A549 (cell line): ENCODE measurements around the gene ZNF793.

Experiments
- BHLHE40 ChIP-seq: IDR thresholded peaks from 2 replicates; pipeline ENCODE4 v1.6.1; 2012; ENCODE audit warnings: low read depth, low read length, inconsistent platforms
- CBX2 ChIP-seq: fragments of 200-600 bp; sonication (generic); IDR thresholded peaks from 2 replicates; pipeline ENCODE4 v1.6.1; 2016; ENCODE audit warnings: low read depth, mild to moderate bottlenecking, borderline replicate concordance
- CEBPB ChIP-seq, 2 experiments: fragments of >200 bp in 1 of 2; sonication (Bioruptor Twin) in 1 of 2; formaldehyde crosslinking in 1 of 2; IDR thresholded peaks; 2 replicates each; pipeline ENCODE4 v1.6.1; 2012 to 2016
- CTCF ChIP-seq: fragments of >200 bp; sonication (Bioruptor Twin); formaldehyde crosslinking; IDR thresholded peaks from 3 replicates; pipeline ENCODE4 v1.5.1; 2016
- HMGXB4 ChIP-seq: fragments of 250-450 bp; sonication (Bioruptor Pico); IDR thresholded peaks from 2 replicates; pipeline ENCODE4 v1.5.0; 2021; ENCODE audit warnings: mild to moderate bottlenecking, moderate library complexity, borderline replicate concordance
- KDM1A ChIP-seq: fragments of 200-600 bp; sonication (generic); IDR thresholded peaks from 2 replicates; pipeline ENCODE4 v1.6.1; 2016; ENCODE audit warnings: low read depth, mild to moderate bottlenecking
- PBX3 ChIP-seq: IDR thresholded peaks from 2 replicates; pipeline ENCODE4 v1.6.1; 2012
- POLR2A ChIP-seq: IDR thresholded peaks from 2 replicates; pipeline ENCODE4 v1.6.1; 2012; ENCODE audit warnings: mild to moderate bottlenecking, low read length
- RAD21 ChIP-seq, 2 experiments: fragments of >200 bp in 1 of 2; sonication (Bioruptor Twin) in 1 of 2; formaldehyde crosslinking in 1 of 2; IDR thresholded peaks in 1 of 2; conservative IDR thresholded peaks in 1 of 2; 2 replicates in 1 of 2; 3 replicates in 1 of 2; pipeline ENCODE4 v1.6.1; 2012 to 2018; ENCODE audit warnings: inconsistent platforms in 1 of 2
- ZSCAN20 ChIP-seq: fragments of 250-450 bp; sonication (Bioruptor Pico); IDR thresholded peaks from 2 replicates; pipeline ENCODE4 v1.8.0; 2022; ENCODE audit warnings: mild to moderate bottlenecking, moderate library complexity

GRCh38 chr19:37506387-37507166, at the start of gene ZNF793:
- no peak for TF ChIP-seq BHLHE40
- TF ChIP-seq KDM1A = no peak
- TF ChIP-seq CTCF = no peak
- no peak for TF ChIP-seq RAD21 (conservative IDR thresholded peaks at IDR 0.05 in 1 of 2, IDR thresholded peaks at IDR 0.05 in 1 of 2)
- no peak for TF ChIP-seq CBX2
- no peak for TF ChIP-seq ZSCAN20 (CRISPR knock-in tag)
- TF ChIP-seq POLR2A = no peak
- no peak for TF ChIP-seq HMGXB4 (CRISPR knock-in tag)
- no peak for TF ChIP-seq CEBPB (IDR thresholded peaks at IDR 0.05)
- TF ChIP-seq PBX3 = no peak
